Inflammatory macrophage (primary cell): ENCODE measurements around the gene PTK7.

ENCODE experiments used
- DNase-seq, 2 donors: peaks; one replicate each; pipeline ENCODE4 v3.0.0-alpha.2; 2020 to 2022

Gene PTK7

GRCh38 chr6:43181621-43181941 lies 105.5 kb downstream of the PTK7 start:
- no peak for DNase-seq

- DNase-seq: peak; percentile 77 to 84
Observed at GRCh38 chr6:43181942-43182860, 106.1 kb downstream of the PTK7 start, which contains the start of gene CUL9. CUL9 (plus strand) TSS chr6:43182196; CDS start chr6:43184311, 2,115 bp downstream.

- DNase-seq: no peak
Observed at GRCh38 chr6:43183441-43183840, 107.3 kb downstream of the PTK7 start.

- DNase-seq: no peak
Observed at GRCh38 chr6:43184268-43184985, 108.3 kb downstream of the PTK7 start.

- no peak for DNase-seq
Observed at GRCh38 chr6:43185391-43185985, 109.4 kb downstream of the PTK7 start.

GRCh38 chr6:43186019-43186418 lies 109.9 kb downstream of the PTK7 start:
- DNase-seq: no peak

- no peak for DNase-seq
Observed at GRCh38 chr6:43186706-43187105, 110.6 kb downstream of the PTK7 start.

- no peak for DNase-seq
Observed at GRCh38 chr6:43187821-43188220, 111.7 kb downstream of the PTK7 start.

- DNase-seq: no peak
Observed at GRCh38 chr6:43188426-43188825, 112.3 kb downstream of the PTK7 start.

- DNase-seq: no peak
Observed at GRCh38 chr6:43189776-43190304, 113.7 kb downstream of the PTK7 start.

- DNase-seq: no peak
Observed at GRCh38 chr6:43192911-43193310, 116.8 kb downstream of the PTK7 start.

GRCh38 chr6:43193929-43194328 lies 117.8 kb downstream of the PTK7 start:
- no peak for DNase-seq

GRCh38 chr6:43196337-43196736 lies 120.2 kb downstream of the PTK7 start:
- no peak for DNase-seq

GRCh38 chr6:43199912-43200311 lies 123.8 kb downstream of the PTK7 start:
- no peak for DNase-seq

- DNase-seq: no peak
Observed at GRCh38 chr6:43200541-43200940, 124.4 kb downstream of the PTK7 start.

- no peak for DNase-seq
Observed at GRCh38 chr6:43202451-43202850, 126.3 kb downstream of the PTK7 start.

GRCh38 chr6:43203029-43203717 lies 127.1 kb downstream of the PTK7 start:
- no peak for DNase-seq

- DNase-seq: no peak
Observed at GRCh38 chr6:43203718-43204095, 127.6 kb downstream of the PTK7 start.

GRCh38 chr6:43204271-43205105 lies 128.4 kb downstream of the PTK7 start:
- no peak for DNase-seq

GRCh38 chr6:43205849-43206248 lies 129.7 kb downstream of the PTK7 start:
- no peak for DNase-seq

- DNase-seq: no peak
Observed at GRCh38 chr6:43207286-43207685, 131.2 kb downstream of the PTK7 start.
